NAMALWA (cell line): ENCODE data around the gene SPON1.

Source experiments
- DNase-seq: peaks from one replicate; pipeline ENCODE4 v3.0.0-alpha.2; 2015; ENCODE audit warnings: low spot score

The SPON1 gene

GRCh38 chr11:14186046-14186775 is 223.7 kb downstream of the SPON1 start:
- no peak for DNase-seq

- no peak for DNase-seq
Observed at GRCh38 chr11:14189874-14190273, 227.4 kb downstream of the SPON1 start.

GRCh38 chr11:14190992-14191778 is 228.7 kb downstream of the SPON1 start:
- DNase-seq, result no peak

- no peak for DNase-seq
Observed at GRCh38 chr11:14193644-14194043, 231.1 kb downstream of the SPON1 start.

GRCh38 chr11:14202251-14203196 is 240.0 kb downstream of the SPON1 start:
- no peak for DNase-seq

GRCh38 chr11:14203321-14203720 is 240.8 kb downstream of the SPON1 start:
- DNase-seq, result no peak

- no peak for DNase-seq
Observed at GRCh38 chr11:14212986-14213385, 250.5 kb downstream of the SPON1 start.

- no peak for DNase-seq
Observed at GRCh38 chr11:14218728-14219127, 256.2 kb downstream of the SPON1 start.

- DNase-seq, result no peak
Observed at GRCh38 chr11:14223636-14224288, 261.2 kb downstream of the SPON1 start.

GRCh38 chr11:14224395-14224794 is 261.9 kb downstream of the SPON1 start:
- no peak for DNase-seq

GRCh38 chr11:14225666-14226065 is 263.1 kb downstream of the SPON1 start:
- no peak for DNase-seq

- no peak for DNase-seq
Observed at GRCh38 chr11:14228356-14228755, 265.8 kb downstream of the SPON1 start.

- DNase-seq, result no peak
Observed at GRCh38 chr11:14229472-14229871, 266.9 kb downstream of the SPON1 start.

GRCh38 chr11:14230407-14230806 is 267.9 kb downstream of the SPON1 start:
- no peak for DNase-seq

- DNase-seq, result no peak
Observed at GRCh38 chr11:14232652-14233051, 270.1 kb downstream of the SPON1 start.

- no peak for DNase-seq
Observed at GRCh38 chr11:14234446-14234845, 271.9 kb downstream of the SPON1 start.

GRCh38 chr11:14235701-14236100 is 273.2 kb downstream of the SPON1 start:
- no peak for DNase-seq

- peak; percentile 75 for DNase-seq
Observed at GRCh38 chr11:14237444-14237961, 275.0 kb downstream of the SPON1 start.

GRCh38 chr11:14240221-14240620 is 277.7 kb downstream of the SPON1 start:
- DNase-seq, result no peak

GRCh38 chr11:14240951-14241350 is 278.4 kb downstream of the SPON1 start:
- no peak for DNase-seq

- DNase-seq, result no peak
Observed at GRCh38 chr11:14242187-14242586, 279.7 kb downstream of the SPON1 start.

GRCh38 chr11:14242733-14243132 is 280.2 kb downstream of the SPON1 start:
- no peak for DNase-seq
